ENCODE measurements around the gene DCAF15.

Gene DCAF15

DNA sequence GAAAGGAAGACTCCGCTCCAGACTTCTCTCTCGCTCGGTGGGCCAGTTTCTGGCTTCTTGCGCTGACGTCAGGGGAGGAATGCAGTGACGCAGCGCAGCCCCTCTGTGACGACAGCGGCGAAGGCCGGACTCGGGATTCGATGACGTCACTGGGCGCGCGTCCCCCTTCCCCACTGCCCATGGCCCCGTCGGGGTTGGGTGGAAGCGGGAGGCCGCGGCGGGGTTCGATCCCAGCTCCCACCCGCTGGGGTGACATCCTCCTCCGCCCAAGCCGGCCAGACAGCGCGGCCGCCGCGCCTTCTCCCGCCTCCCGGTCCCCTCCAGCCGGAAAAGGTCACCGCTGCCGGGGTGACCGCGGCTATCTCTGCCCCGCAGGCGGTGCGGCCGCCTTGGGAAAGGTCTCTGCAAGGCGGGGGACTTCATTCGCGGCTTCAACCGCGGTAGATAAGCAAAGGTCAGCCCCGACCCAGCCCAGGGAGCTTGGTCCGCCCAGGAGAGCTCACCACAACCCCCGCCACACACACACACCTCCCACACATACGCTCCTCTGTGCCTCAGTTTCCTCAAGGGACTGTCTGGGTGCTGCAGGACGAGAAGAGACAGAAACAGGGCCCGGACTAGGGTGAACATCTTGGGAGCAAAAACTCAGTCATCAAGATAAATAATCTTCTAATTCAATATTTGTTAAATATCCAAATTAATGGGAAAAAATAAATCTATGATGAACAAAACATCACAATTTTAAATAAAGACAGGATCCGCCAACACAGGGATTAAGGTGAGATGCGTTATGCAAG lies 54.7 kb downstream of the DCAF15 start:
- DNase-seq (peak; percentile 86), ATAC-seq (peak; percentile 17)
- Mint-ChIP-seq H3K27me3 (no peaks in the 10 kb centered on the region), H3K36me3 (ENCODE audit: low read depth) (peaks cover 4% of the 10 kb centered on the region), H3K9me3 (no peaks in the 10 kb centered on the region), H3K4me1 (peaks cover 41% of the 10 kb centered on the region), H3K4me3 (peak overlapping the region; percentile 92), H3K27ac (peak overlapping the region; percentile 99)

Measured in activated naive CD8-positive, alpha-beta T cell treated with anti-CD3 and anti-CD28 coated beads, Interleukin-2, amount 50 U/mL, for 24 hours (primary cell).